Caco-2 (cell line): ENCODE results near the gene HAPLN2. TPM values are rescaled to one million over a fixed set of nuclear protein-coding genes. Genes with fewer than 3 reads are reported as not detected.
"Not testable (repeated sequence)": the region's sequence is repeated elsewhere in the genome, so short reads cannot be mapped to it uniquely, and the experiment has no call there.

Experiments
- BruUV-seq: library from RNA; stranded (reverse); fragments of 400-500 nt; replicated peaks from 2 replicates; lab custom pipeline; 2021; lab: Mats Ljungman, UMichigan
- CTCF ChIA-PET: fragments of 300-600 bp; sonication (Branson Sonifier 250); formaldehyde crosslinking; loops from one replicate; lab custom pipeline; 2022; ENCODE audit warnings: antibody characterized with exemption; lab: Charles Lee
- POLR2A ChIA-PET: fragments of 300-600 bp; sonication (Branson Sonifier 250); formaldehyde crosslinking; loops from one replicate; lab custom pipeline; 2022; ENCODE audit warnings: antibody characterized with exemption; lab: Charles Lee
- DNase-seq, 2 experiments: peaks; one replicate each; pipeline versions ENCODE4 v3.0.0 to v3.0.0-alpha.2; 2020 to 2022
- H3K27me3 ChIP-seq: replicated peaks from 2 replicates; pipeline ENCODE4 v1.6.0; 2011; ENCODE audit warnings: low read length; ENCODE audit not compliant: control insufficient read depth, insufficient read depth
- H3K36me3 ChIP-seq: 2 replicates; pipeline ENCODE4 v1.5.1; 2011; ENCODE audit warnings: low read length; ENCODE audit not compliant: control insufficient read depth, insufficient read depth
- H3K4me1 ChIP-seq: fragments of 250-450 bp; sonication (Bioruptor Pico); 2 replicates; pipeline ENCODE4 v1.5.1; 2020; ENCODE audit warnings: mild to moderate bottlenecking
- H3K4me3 ChIP-seq: 2 replicates; pipeline ENCODE4 v1.5.1; 2011; ENCODE audit warnings: low read depth, mild to moderate bottlenecking, control low read depth, low read length
- H3K9me3 ChIP-seq: fragments of 250-450 bp; sonication (Bioruptor Pico); 2 replicates; pipeline ENCODE4 v1.5.1; 2020; ENCODE audit warnings: mild to moderate bottlenecking, moderate library complexity
- H3K27ac Mint-ChIP-seq: one replicate; pipeline ENCODE4 v1.8.0; 2022; ENCODE audit warnings: mixed read lengths; ENCODE audit not compliant: unreplicated experiment
- H3K27me3 Mint-ChIP-seq: one replicate; pipeline ENCODE4 v1.8.0; 2022; ENCODE audit warnings: mixed read lengths; ENCODE audit not compliant: insufficient read depth, unreplicated experiment
- H3K36me3 Mint-ChIP-seq: one replicate; pipeline ENCODE4 v1.8.0; 2022; ENCODE audit warnings: mild to moderate bottlenecking, mixed read lengths; ENCODE audit not compliant: insufficient read depth, unreplicated experiment
- H3K4me1 Mint-ChIP-seq: one replicate; pipeline ENCODE4 v1.8.0; 2022; ENCODE audit warnings: low read depth, mixed read lengths; ENCODE audit not compliant: unreplicated experiment
- H3K4me3 Mint-ChIP-seq: one replicate; pipeline ENCODE4 v1.8.0; 2022; ENCODE audit warnings: mild to moderate bottlenecking, moderate library complexity, mixed read lengths; ENCODE audit not compliant: unreplicated experiment
- H3K9me3 Mint-ChIP-seq: one replicate; pipeline ENCODE4 v1.8.0; 2022; ENCODE audit warnings: mixed read lengths; ENCODE audit not compliant: unreplicated experiment
- intact Hi-C: fragments of 100-400 bp; cut with micrococcal nuclease; formaldehyde crosslinking; loops from one replicate; pipeline ENCODE4 v1.10.0; 2022; ENCODE audit not compliant: unreplicated experiment
- total RNA-seq: library from RNA; stranded (reverse); gene quantifications from 2 replicates; pipeline ENCODE4 v1.2.3, GENCODE V29; 2022
- TF ChIP-seq, protein P1 (sequence below), 2 experiments: fragments of 200-600 bp in 1 of 2; IDR thresholded peaks; 1 replicate in 1 of 2; 2 replicates in 1 of 2; pipeline versions ENCODE4 v1.5.1 to v1.8.0; 2011 to 2022; ENCODE audit warnings: antibody characterized with exemption in 1 of 2, control low read depth in 1 of 2, inconsistent platforms in 1 of 2, low read depth in 1 of 2, low read length in 1 of 2, mild to moderate bottlenecking in 1 of 2, moderate library complexity in 1 of 2; ENCODE audit not compliant: insufficient read depth in 1 of 2, severe bottlenecking in 1 of 2, unreplicated experiment in 1 of 2

Gene HAPLN2
- total RNA-seq, 1 experiment from 2014 or later: not detected

DNA sequence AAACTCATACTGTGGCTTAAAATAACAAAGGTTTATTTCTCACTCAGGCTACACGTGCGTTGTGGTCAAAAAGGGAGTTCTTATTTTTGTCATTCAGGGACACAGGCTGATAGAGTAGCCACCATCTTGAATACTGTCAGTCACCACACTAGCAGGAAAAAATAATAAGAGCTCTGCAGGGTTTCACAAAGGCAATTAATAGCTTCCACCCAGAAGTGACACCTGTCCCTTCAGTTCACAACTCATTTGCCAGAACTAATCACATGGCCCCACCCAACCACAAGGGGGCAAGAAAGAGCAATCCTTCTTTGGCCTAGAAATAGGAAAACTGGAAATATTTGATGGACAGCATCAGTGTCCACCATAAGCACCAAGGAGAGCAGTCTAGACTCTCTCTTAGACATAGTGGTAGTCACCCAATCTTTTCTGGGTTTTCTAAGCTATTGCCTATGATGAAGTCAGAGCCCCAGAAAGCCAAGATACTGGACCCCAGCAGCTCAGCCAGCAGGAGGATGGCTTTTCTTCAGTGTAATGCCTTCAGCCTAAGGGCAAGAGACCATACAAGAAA lies 8.2 kb downstream of the HAPLN2 start:
- H3K9me3 ChIP-seq: no peaks in the 10 kb centered on the region
- Mint-ChIP-seq H3K4me1 (peaks cover 17% of the 10 kb centered on the region), H3K27ac (no peak overlapping the region), H3K4me3 (no peak overlapping the region), H3K36me3 (no peaks in the 10 kb centered on the region), H3K27me3 (peaks cover 19% of the 10 kb centered on the region), H3K9me3 (no peaks in the 10 kb centered on the region)
- peaks cover 13% of the 10 kb centered on the region for H3K4me1 ChIP-seq
- H3K4me3 ChIP-seq: no peak overlapping the region
- POLR2A ChIA-PET: no interaction called here
- intact Hi-C loops: loop anchor here (1.0 kb wide), 2 partner anchors 30 to 51 kb away; no protein-coding TSS in a partner anchor
- peaks cover 1% of the 10 kb centered on the region; the same call in 1 of the 2 replicates for H3K27me3 ChIP-seq
- peak in 1 of 2 experiments; percentile 75 for DNase-seq
- H3K36me3 ChIP-seq: no peaks in the 10 kb centered on the region
- TF ChIP-seq, protein P1, sequence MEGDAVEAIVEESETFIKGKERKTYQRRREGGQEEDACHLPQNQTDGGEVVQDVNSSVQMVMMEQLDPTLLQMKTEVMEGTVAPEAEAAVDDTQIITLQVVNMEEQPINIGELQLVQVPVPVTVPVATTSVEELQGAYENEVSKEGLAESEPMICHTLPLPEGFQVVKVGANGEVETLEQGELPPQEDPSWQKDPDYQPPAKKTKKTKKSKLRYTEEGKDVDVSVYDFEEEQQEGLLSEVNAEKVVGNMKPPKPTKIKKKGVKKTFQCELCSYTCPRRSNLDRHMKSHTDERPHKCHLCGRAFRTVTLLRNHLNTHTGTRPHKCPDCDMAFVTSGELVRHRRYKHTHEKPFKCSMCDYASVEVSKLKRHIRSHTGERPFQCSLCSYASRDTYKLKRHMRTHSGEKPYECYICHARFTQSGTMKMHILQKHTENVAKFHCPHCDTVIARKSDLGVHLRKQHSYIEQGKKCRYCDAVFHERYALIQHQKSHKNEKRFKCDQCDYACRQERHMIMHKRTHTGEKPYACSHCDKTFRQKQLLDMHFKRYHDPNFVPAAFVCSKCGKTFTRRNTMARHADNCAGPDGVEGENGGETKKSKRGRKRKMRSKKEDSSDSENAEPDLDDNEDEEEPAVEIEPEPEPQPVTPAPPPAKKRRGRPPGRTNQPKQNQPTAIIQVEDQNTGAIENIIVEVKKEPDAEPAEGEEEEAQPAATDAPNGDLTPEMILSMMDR (IDR thresholded peaks at IDR 0.05; ENCODE audit: insufficient read depth in 1 of 2, low read depth in 1 of 2, low read length in 1 of 2, severe bottlenecking in 1 of 2, unreplicated experiment in 1 of 2): peak; percentile 70 to 81
- CTCF ChIA-PET: interaction anchor here (0.7 to 2.1 kb wide), 14 partner anchors 8 to 88 kb away, joined by 3 to 15 read pairs (median 4); partner anchors contain the start of genes HAPLN2 and NES
- BruUV-seq: no TSS peak

GRCh38 chr1:156629823-156630449 lies 10.7 kb downstream of the HAPLN2 start:
- Histone ChIP-seq H3K4me3 (no peak overlapping the region), H3K4me1 (peaks cover 7% of the 10 kb centered on the region), H3K36me3 (no peaks in the 10 kb centered on the region), H3K9me3 (no peaks in the 10 kb centered on the region), H3K27me3 (peaks cover 1% of the 10 kb centered on the region; the same call in 1 of the 2 replicates)
- H3K9me3 Mint-ChIP-seq: no peaks in the 10 kb centered on the region
- no TSS peak for BruUV-seq
- ChIA-PET CTCF (interaction anchor here (0.9 to 1.5 kb wide), 2 partner anchors 47 to 193 kb away, joined by 5 to 7 read pairs; no protein-coding TSS in a partner anchor), POLR2A (no interaction called here)
- intact Hi-C loops: no loop called here
- no peak for DNase-seq
- peaks cover 10% of the 10 kb centered on the region for H3K4me1 Mint-ChIP-seq
- H3K27me3 Mint-ChIP-seq: peaks cover 13% of the 10 kb centered on the region
- H3K4me3 Mint-ChIP-seq: no peak overlapping the region
- H3K27ac Mint-ChIP-seq: no peak overlapping the region
- TF ChIP-seq, protein P1 (IDR thresholded peaks at IDR 0.05; ENCODE audit: insufficient read depth in 1 of 2, low read depth in 1 of 2, low read length in 1 of 2, severe bottlenecking in 1 of 2, unreplicated experiment in 1 of 2): no peak
- H3K36me3 Mint-ChIP-seq: no peaks in the 10 kb centered on the region

GRCh38 chr1:156631152-156631551 lies 11.9 kb downstream of the HAPLN2 start:
- H3K9me3 Mint-ChIP-seq, BruUV-seq, DNase-seq, H3K36me3 Mint-ChIP-seq, H3K4me3 Mint-ChIP-seq, H3K27ac Mint-ChIP-seq, H3K27me3 Mint-ChIP-seq, POLR2A ChIA-PET, H3K36me3 ChIP-seq, intact Hi-C loops, H3K9me3 ChIP-seq, H3K4me3 ChIP-seq, H3K27me3 ChIP-seq, H3K4me1 ChIP-seq, H3K4me1 Mint-ChIP-seq: not testable (repeated sequence)
- CTCF ChIA-PET: interaction anchor here (0.7 to 1.5 kb wide), 3 partner anchors 30 to 407 kb away, joined by 5 to 7 read pairs (median 5); no protein-coding TSS in a partner anchor
